GM21447 (cell line): ENCODE measurements around the gene OR11L1.

Source experiments
- ATAC-seq: cut with Tn5 transposase; IDR thresholded peaks from one replicate; pipeline ENCODE4 v1.9.1; 2021; ENCODE audit not compliant: unreplicated experiment

Gene OR11L1

DNA sequence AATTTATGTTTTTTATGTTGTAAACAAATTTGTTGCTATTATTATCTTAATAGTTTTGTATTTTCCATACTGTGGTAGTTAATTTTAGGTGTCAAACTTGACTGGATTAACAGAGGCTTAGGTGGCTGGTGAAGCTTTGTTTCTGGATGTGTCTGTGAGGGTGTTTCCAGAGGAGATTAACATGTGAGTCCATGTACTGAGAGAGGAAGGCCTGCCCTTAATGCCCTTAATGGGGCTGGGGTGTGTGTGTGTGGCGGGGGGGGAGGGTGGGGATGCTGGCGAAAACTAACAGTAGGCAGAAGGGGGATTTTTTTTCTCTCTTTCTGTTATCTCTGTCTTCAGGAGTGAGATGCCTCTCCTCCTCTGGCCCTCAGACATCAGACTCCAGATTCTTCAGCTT is 19.6 kb downstream of the OR11L1 start:
- no peak for ATAC-seq

- ATAC-seq: no peak
Observed at GRCh38 chr1:247812637-247813036, 29.1 kb downstream of the OR11L1 start.

DNA sequence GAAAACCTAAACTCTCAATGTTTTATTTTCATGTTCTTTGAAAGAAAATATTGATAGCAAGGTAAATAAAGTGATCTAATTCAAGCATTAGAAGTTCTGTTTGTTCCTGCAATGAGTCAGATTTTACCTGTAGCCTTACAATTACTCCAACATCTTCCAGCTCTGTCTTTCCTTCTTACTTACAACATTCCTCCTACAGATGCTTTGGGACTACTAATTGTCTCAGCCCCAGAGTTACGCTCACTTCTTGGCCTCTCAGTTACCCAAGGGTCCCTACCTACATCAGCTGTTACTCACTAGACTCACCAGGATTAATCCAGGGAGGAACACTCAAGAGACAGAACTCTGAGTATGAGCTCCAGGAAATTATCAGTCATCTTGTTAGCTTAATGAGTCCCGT is 44.2 kb downstream of the OR11L1 start:
- no peak for ATAC-seq
